LNCaP clone FGC (cell line): Measurements from ENCODE around the gene TBCK.

Experiments used
- DNase-seq: peaks from one replicate; pipeline ENCODE4 v3.0.0-alpha.2; 2011; ENCODE audit warnings: low read depth
- H3K4me3 ChIP-seq: 2 replicates; pipeline ENCODE4 v1.5.1; 2011; ENCODE audit warnings: mild to moderate bottlenecking, low read depth, low read length, control low read depth
- TF ChIP-seq, protein P1 (sequence below): IDR thresholded peaks from 2 replicates; pipeline ENCODE4 v1.5.1; 2012; ENCODE audit warnings: mild to moderate bottlenecking; ENCODE audit not compliant: control insufficient read depth, insufficient read depth; ENCODE audit errors: extremely low read depth

The TBCK gene

DNA sequence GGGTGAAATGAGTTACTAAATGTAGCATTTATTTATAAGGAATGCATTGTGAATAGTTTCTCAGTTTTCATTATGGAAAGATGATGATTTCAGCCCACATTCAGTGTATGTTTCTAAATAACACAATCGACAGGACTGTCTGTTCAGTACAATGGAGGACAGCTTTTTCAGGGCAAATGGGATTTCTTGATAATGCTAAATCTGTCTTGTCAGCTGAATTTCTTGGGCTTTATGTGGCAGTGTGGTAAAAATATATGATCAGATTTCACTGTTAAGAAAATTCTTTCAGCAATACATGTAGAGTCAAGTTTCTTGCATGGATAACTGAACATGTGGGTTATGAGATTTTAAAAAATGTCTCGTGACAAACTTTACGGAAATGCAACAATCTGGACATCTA is 269.9 kb downstream of the TBCK start:
- no peak overlapping the region for H3K4me3 ChIP-seq
- TF ChIP-seq, protein P1, sequence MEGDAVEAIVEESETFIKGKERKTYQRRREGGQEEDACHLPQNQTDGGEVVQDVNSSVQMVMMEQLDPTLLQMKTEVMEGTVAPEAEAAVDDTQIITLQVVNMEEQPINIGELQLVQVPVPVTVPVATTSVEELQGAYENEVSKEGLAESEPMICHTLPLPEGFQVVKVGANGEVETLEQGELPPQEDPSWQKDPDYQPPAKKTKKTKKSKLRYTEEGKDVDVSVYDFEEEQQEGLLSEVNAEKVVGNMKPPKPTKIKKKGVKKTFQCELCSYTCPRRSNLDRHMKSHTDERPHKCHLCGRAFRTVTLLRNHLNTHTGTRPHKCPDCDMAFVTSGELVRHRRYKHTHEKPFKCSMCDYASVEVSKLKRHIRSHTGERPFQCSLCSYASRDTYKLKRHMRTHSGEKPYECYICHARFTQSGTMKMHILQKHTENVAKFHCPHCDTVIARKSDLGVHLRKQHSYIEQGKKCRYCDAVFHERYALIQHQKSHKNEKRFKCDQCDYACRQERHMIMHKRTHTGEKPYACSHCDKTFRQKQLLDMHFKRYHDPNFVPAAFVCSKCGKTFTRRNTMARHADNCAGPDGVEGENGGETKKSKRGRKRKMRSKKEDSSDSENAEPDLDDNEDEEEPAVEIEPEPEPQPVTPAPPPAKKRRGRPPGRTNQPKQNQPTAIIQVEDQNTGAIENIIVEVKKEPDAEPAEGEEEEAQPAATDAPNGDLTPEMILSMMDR, result no peak
- DNase-seq, result no peak

DNA sequence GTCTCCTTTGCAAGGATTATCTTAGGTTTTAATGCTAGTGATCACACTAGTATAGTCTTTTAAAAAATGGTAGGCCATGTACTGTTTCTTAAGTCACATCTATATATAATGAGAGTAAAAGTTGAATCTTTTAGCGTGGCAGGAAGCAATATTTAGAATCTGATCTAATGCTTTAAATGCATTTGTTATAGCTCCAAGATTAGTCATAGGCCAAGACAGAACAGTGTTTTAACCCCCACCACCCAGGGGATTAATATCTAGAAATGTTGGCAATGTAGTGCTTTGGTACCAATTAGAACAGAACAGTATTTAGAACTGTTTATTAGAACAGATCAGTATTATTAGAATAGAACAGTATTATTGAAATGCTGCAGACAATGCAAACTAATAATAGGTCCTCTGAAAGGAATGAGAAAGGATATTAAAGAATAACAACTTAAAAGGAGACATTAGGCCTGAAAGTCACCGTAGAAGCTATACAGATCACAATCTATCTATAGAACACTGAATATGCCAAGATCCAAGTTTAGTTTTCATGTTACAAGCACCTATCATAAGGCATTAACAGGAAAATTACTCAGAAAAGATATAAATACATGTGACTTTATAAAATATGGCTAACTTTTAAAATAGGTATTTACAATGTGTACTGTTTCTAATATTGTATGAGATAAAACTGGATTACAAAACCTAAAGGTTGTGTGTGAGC is 274.6 kb downstream of the TBCK start:
- TF ChIP-seq, protein P1, result no peak
- no peak overlapping the region for H3K4me3 ChIP-seq
- no peak for DNase-seq

DNA sequence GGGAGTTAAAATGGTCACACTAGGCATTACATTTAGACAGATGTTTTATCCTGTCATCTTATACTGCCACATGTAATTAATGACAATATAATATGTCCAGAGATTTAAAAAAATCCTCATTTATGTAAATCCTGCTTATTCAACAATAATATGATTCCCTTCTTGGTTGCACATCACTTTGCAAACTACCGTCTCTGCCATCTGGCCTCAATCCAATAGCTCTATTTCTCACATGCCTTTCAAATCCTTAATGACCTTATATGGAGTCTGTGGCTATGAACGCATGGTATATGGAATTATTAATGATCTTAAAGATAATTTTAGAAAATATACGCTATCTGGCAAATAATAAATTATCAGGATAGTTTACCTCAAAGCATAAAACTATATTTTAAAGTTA is 276.2 kb downstream of the TBCK start:
- no peak for DNase-seq
- TF ChIP-seq, protein P1, result no peak
- H3K4me3 ChIP-seq, result no peak overlapping the region

DNA sequence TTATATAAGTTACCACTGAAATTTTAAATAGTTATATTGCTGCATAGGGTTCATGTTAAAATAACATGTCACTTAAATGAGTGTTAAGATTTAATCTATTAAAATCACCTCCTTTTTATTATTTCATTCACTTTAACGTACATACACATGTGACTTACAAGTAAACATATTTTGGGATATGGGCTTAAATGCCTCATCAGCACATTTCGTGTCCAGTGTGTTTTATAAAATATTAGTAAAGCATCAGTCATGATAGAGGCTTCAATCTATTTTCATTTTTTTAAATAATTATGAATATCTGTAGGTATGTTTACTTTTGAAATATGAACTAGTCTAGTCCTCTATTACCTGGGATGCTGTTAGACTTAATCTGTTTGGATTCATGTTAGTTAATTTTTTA is 277.1 kb downstream of the TBCK start:
- H3K4me3 ChIP-seq, result no peak overlapping the region
- TF ChIP-seq, protein P1, result no peak
- no peak for DNase-seq

DNA sequence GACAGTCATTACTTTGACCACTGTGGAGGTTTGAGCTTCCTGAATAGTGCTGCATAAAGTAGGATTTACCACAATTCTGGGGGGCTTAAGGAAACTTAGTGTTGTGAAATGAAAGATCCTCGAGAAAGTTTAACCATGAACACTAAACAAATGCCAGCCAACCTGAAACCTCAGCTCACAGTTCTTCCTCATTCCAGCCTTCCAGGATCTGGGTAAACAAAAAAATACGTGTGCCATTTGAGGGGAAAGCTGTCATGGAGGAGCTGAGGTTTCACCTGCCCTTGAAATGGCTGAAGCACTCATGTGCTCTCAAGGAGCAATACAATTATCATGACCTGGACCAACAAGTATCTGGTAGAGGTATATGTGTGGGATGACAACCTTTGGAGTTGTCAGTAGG is 278.0 kb downstream of the TBCK start:
- TF ChIP-seq, protein P1, result no peak
- H3K4me3 ChIP-seq, result no peak overlapping the region
- DNase-seq, result peak; percentile 25

DNA sequence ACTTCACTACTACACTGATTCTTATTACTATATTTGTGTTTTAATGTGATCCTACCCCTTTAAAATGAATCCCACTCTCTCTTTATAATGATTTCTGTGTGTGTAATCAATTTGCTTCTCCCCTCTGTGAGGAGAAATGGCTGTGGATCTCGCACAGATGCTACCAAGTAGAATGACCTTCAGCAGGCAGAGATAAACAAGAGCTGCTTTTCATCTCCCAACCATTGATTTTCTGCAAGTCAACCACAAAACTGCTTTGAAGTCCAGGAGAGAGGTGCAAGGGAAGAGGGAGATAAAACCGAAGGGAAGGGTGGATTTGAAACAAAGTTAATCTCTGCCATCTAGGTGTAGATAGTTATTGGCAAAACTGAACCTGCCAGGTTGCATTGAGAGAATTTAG is 279.2 kb downstream of the TBCK start:
- no peak for DNase-seq
- TF ChIP-seq, protein P1, result no peak
- H3K4me3 ChIP-seq, result no peak overlapping the region

DNA sequence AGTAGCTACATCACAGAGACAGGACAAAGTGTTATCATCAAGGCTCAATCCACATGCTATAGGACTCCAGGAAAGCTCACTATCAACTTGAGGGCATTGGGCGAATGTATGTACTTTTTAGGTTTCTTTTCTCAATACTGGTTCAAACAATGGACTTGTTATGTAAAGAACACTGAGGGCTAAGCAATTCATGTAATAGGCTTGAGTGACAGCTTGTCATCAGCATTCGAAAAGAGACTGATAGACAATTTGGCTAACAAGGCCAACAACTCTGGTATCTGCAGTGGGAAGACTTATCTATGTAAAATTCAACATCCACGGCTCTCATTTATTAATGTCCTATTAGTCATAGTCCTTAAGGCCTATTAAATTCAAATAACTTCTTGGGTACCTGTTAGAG is 279.7 kb downstream of the TBCK start:
- no peak for DNase-seq
- no peak overlapping the region for H3K4me3 ChIP-seq
- TF ChIP-seq, protein P1, result no peak
